ENCODE data around the gene PHLPP1. TPM values are rescaled to one million over a fixed set of nuclear protein-coding genes. Genes with fewer than 3 reads are reported as not detected.

Gene PHLPP1
- polyA plus RNA-seq, 2 donors: 4.3 to 4.5 TPM

DNA sequence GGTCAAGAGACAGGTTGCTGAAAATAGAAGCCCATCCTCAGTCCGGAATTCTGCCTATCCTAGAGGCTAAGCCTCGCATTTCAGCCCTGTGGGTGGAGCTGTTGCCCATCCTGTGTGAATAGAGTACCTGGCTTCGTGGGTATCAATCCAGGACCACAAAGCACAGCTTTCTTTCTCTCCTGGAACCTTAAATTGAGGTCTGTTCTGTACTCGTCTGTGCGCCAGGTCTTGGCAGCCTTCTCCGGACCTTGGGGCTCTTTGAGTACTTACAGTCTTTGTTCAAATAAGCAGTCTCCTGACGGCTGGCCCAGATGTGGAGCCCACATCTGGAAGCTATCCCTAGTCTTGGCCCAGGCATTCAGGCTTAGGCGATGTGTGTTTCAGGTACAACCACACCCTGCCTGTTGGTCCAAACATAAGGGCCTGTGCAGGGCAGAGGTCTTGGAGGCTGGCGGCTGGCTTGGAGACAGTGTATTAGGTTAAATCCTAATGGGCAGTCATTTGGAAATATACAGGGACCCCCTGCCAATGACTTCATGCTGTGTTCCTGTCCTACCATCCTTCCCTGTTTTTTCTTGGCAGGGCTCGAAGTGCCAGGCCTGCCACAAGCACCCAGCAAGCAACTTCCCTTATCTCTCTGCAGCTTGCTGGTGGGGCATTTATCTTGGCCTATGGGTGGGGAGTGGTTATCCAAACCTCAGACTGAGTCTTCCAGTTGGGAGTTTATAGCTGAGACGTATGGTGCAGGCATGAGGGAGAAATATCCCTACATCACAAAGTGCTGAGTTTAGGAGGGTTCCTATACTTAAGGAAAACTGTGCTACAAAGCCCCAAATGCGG is 310.1 kb downstream of the PHLPP1 start:
- 48 to 58% methylated on average over 12 of the region's 12 CpGs for WGBS, 2 donors
- no peak overlapping the region for H3K27ac ChIP-seq (ENCODE audit: low read depth in 2 of 2, low read length in 1 of 2)
- no peaks in the 10 kb centered on the region for H3K36me3 ChIP-seq (ENCODE audit: control insufficient read depth in 2 of 2, insufficient read depth in 2 of 2, low read length in 1 of 2)
- no peaks in the 10 kb centered on the region for H3K9me3 ChIP-seq (ENCODE audit: control insufficient read depth in 2 of 2, insufficient read depth in 1 of 2, low read depth in 1 of 2, low read length in 1 of 2)
- no peaks in the 10 kb centered on the region for H3K27me3 ChIP-seq (ENCODE audit: control insufficient read depth in 1 of 2, insufficient read depth in 2 of 2, low read length in 2 of 2)
- no peaks in the 10 kb centered on the region for H3K4me1 ChIP-seq (ENCODE audit: control insufficient read depth in 2 of 2, insufficient read depth in 2 of 2, low read length in 1 of 2)
- no peak overlapping the region for H3K4me3 ChIP-seq (ENCODE audit: low read depth in 1 of 2, low read length in 2 of 2)

DNA sequence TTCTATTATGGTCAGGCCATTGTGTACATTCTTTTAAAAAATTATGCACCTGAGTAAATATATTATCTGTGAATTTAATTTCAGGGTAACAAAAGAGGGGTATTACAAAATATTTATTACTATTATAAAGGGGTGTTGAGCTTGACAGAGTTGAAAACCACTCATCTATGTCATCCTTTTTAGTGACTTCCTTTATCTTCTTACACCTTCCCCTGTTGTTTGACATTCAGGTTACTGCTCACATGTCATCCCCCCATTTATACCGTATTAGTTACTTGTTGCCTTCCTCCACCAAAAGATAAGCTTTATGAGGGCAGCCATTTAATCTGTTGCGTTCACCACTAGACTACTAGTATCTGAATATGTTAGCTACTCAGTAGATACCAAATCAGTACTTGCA is 313.0 kb downstream of the PHLPP1 start:
- no peaks in the 10 kb centered on the region for H3K27me3 ChIP-seq (ENCODE audit: control insufficient read depth in 1 of 2, insufficient read depth in 2 of 2, low read length in 2 of 2)
- H3K27ac ChIP-seq (ENCODE audit: low read depth in 2 of 2, low read length in 1 of 2): no peak overlapping the region
- no peaks in the 10 kb centered on the region for H3K9me3 ChIP-seq (ENCODE audit: control insufficient read depth in 2 of 2, insufficient read depth in 1 of 2, low read depth in 1 of 2, low read length in 1 of 2)
- H3K36me3 ChIP-seq (ENCODE audit: control insufficient read depth in 2 of 2, insufficient read depth in 2 of 2, low read length in 1 of 2): no peaks in the 10 kb centered on the region
- no peaks in the 10 kb centered on the region for H3K4me1 ChIP-seq (ENCODE audit: control insufficient read depth in 2 of 2, insufficient read depth in 2 of 2, low read length in 1 of 2)
- H3K4me3 ChIP-seq (ENCODE audit: low read depth in 1 of 2, low read length in 2 of 2): no peak overlapping the region
- 84 to 85% methylated on average over 2 of the region's 2 CpGs for WGBS, 2 donors

Other genes with a start within 250 kb of the PHLPP1 start
- 1 to 10 TPM; 3.0 to 3.5 TPM for gene ZCCHC2, start 192.5 kb upstream of the PHLPP1 start, polyA plus RNA-seq

All from esophagus (tissue), 2 donors.